ENCODE data around the gene SRCIN1. TPM values are rescaled to one million over a fixed set of nuclear protein-coding genes. Genes with fewer than 3 reads are reported as not detected.

Gene SRCIN1
- total RNA-seq, 1 experiment from 2014 or later = 0.02 TPM

DNA sequence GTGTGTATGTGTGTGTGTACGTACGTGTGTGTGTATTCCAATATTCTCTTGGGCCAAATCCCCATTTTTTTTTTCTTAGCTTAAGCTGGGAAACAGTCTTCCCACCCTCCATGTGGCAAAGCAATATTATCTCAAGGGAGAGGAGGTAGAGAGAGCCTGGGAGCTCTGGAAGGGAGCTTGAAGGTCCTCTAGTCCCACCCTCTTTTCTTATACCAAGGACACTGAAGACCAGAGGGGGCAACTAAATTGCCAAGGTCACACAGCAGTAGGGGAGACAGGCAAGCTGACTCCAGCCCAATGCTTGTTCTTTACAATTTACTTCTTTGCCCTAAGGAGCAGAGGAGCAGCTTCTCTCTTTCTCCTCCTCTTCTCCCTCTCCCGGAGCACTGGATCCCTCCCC is 6.8 kb downstream of the SRCIN1 start:
- no peaks in the 10 kb centered on the region for H3K9me3 ChIP-seq (replicated peaks)
- peaks cover 20% of the 10 kb centered on the region; the same call in 1 of the 2 replicates for H3K27me3 ChIP-seq
- H3K4me3 ChIP-seq = no peak overlapping the region
- no peaks in the 10 kb centered on the region; the same call in 1 of the 2 replicates for H3K4me1 ChIP-seq
- H3K36me3 ChIP-seq = no peaks in the 10 kb centered on the region
- DNase-seq = no peak
- no peak overlapping the region for H3K27ac ChIP-seq

DNA sequence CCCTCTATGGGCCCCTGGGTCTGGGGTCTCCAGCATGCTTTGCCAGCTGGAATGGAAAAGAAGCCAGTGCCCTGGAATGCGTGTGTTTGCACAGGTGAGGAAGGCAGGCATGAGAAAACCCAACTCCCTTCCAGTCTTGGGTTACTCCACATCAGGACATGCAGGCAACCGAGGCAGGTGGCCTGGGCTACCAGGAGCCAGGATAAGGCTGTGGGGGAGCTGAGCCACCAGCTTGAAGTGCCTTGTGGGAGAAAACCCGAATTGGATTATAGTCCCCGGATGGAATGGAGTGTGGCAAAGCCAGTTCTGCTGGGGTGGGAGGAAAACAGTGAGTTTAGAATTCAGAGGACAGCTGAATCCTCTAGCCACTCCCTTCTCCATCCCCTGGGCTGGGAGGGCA is 7.2 kb downstream of the SRCIN1 start:
- H3K4me3 ChIP-seq = no peak overlapping the region
- H3K27ac ChIP-seq = no peak overlapping the region
- H3K9me3 ChIP-seq (replicated peaks) = no peaks in the 10 kb centered on the region
- H3K27me3 ChIP-seq = peaks cover 17% of the 10 kb centered on the region; the same call in 1 of the 2 replicates
- peak; percentile 73 to 80 for DNase-seq
- no peaks in the 10 kb centered on the region for H3K36me3 ChIP-seq
- no peaks in the 10 kb centered on the region; the same call in 1 of the 2 replicates for H3K4me1 ChIP-seq

DNA sequence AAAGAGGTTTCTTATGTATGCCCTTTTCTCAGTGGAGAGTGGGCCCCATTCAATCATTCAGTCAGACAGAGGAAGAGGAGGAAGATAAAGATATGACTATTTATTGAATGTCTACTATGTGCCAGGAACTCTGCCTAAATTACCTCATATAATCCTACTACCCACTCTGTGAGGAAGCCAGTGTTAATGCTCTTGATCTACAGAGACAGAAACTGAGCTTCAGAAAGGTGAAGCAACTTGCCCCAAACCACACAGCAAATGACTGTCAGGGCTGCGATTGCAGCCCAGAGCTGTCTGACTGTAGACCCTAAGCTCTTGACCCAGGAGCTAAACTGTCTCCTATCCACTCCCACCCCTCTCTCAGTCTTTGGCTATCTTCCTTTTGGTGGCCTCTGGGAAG is 8.4 kb downstream of the SRCIN1 start:
- no peaks in the 10 kb centered on the region; the same call in 1 of the 2 replicates for H3K4me1 ChIP-seq
- no peak overlapping the region for H3K27ac ChIP-seq
- peaks cover 17% of the 10 kb centered on the region; the same call in 1 of the 2 replicates for H3K27me3 ChIP-seq

DNA sequence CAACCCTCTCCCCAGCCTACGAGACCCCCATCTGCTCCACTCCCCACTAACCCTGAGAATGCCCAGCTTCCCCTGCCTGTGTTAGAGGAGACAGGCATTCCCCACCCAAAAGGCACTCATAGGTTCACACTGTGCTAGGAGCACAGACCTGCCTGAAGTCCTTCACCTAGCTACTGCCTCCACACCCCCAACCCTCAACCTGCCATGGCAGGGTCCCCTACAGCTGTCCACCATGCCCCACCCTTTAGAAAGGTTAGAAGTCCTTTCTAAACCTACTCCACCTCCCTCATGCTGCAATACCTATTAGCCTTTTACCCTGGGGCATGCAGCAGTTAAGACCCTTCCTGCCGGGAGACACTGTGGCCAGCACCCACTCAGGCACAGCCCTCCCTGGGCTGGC is 9.1 kb downstream of the SRCIN1 start:
- H3K27me3 ChIP-seq = peaks cover 11% of the 10 kb centered on the region; the same call in 1 of the 2 replicates
- no peak overlapping the region for H3K4me3 ChIP-seq
- peaks cover 1% of the 10 kb centered on the region; the same call in 1 of the 2 replicates for H3K4me1 ChIP-seq
- DNase-seq = no peak
- H3K36me3 ChIP-seq = no peaks in the 10 kb centered on the region
- no peak overlapping the region for H3K27ac ChIP-seq
- H3K9me3 ChIP-seq (replicated peaks) = no peaks in the 10 kb centered on the region

More for the DNA sequence above, 8.4 kb downstream of the SRCIN1 start:
- no peak overlapping the region for H3K4me3 ChIP-seq
- no peaks in the 10 kb centered on the region for H3K36me3 ChIP-seq
- DNase-seq = no peak
- no peaks in the 10 kb centered on the region for H3K9me3 ChIP-seq (replicated peaks)

DNA sequence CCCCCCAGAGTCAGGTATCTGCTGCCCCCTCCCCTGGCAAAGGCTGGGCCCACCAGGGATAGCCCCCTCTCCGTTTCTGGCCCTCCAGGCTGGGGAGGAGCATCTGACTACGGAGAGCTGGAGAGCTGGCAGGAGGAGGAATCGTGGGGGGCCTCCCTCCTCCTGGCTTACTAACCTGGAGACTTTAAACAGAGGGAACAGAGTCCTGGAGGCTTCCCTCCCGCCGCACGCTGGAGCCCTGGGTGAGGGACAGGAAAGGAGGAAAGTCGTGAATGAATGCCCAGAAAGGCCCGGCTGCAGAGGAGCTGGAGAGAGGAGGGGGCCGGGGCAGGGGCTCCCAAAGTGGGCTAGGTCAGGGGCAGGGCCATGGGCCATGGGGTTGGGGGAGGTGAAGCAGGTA is 9.9 kb downstream of the SRCIN1 start:
- Histone ChIP-seq H3K36me3 (no peaks in the 10 kb centered on the region), H3K27me3 (peaks cover 5% of the 10 kb centered on the region; the same call in 1 of the 2 replicates), H3K4me1 (peaks cover 8% of the 10 kb centered on the region; the same call in 1 of the 2 replicates), H3K9me3 (replicated peaks) (no peaks in the 10 kb centered on the region), H3K4me3 (no peak overlapping the region), H3K27ac (no peak overlapping the region)
- DNase-seq = no peak

DNA sequence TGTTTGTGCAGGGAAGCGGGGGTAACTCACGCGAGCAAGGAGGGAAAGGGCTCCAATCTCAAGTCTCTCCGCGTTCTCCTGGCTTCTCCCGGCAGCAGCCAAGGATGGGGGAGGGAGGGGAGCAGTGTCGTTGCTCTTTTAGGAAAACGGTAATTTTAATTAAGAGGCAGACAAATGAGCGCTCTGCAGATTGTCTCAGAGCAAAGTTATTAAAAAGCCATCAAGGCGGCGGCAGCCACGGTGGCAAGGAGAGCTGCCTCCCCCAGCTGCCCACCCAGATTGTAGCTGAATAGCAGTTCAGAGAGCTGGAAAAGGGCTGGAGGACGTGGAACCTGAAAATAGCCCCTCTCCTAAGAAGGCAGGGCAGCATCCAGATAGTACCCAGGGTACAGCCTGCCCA is 11.6 kb downstream of the SRCIN1 start:
- Histone ChIP-seq H3K36me3 (no peaks in the 10 kb centered on the region), H3K4me1 (peaks cover 8% of the 10 kb centered on the region; the same call in 1 of the 2 replicates), H3K27me3 (peaks cover 5% of the 10 kb centered on the region; the same call in 1 of the 2 replicates), H3K27ac (no peak overlapping the region), H3K4me3 (no peak overlapping the region), H3K9me3 (replicated peaks) (no peaks in the 10 kb centered on the region)
- DNase-seq = no peak

DNA sequence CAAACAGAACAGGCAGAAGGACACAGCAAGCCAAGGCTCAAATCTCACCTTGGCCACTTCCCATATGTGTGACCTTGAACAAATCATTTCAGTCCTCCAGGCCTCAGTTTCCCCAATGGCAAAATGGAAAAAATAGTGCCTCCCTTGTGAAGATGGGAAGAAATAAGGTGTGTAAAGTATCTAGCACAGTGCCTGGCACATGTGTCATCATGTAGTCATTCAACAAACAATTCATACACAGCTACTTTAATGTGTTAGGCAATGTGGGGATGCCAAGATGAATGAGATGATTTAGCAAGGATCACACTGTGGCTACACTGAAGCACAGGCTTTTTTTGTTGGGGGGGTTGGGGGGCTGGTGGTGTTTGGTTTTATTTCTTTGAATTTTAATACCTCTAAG is 13.3 kb downstream of the SRCIN1 start:
- Histone ChIP-seq H3K36me3 (no peaks in the 10 kb centered on the region), H3K27me3 (peaks cover 14% of the 10 kb centered on the region; the same call in 1 of the 2 replicates), H3K9me3 (replicated peaks) (no peaks in the 10 kb centered on the region), H3K4me3 (no peak overlapping the region), H3K27ac (no peak overlapping the region), H3K4me1 (peaks cover 8% of the 10 kb centered on the region; the same call in 1 of the 2 replicates)
- DNase-seq = no peak

DNA sequence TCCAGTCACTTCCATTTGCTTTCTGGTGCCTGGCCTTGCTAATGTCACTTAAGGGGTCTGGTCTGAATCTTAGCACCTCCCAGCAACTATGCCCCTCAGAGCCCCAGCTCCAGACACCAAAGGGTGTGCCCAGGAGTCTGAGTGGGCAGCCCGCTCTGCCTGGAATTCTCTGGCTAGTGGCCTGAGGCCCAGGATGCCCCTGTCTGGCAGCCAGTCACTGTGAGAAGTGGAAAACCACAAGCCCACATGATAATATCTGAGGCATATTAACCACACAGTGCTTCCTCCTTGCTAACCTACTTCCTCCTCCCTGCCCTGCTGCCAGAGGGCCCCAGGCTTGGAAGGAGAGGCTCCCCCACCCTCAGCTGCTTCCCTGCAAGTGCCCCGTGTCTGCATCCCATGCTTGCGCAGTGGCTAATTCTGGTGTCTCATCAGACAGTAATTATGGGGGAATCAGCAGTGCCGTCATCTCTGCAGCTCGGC is 14.0 kb downstream of the SRCIN1 start:
- Histone ChIP-seq H3K4me1 (peaks cover 8% of the 10 kb centered on the region; the same call in 1 of the 2 replicates), H3K27ac (no peak overlapping the region), H3K36me3 (no peaks in the 10 kb centered on the region), H3K9me3 (replicated peaks) (no peaks in the 10 kb centered on the region), H3K27me3 (peaks cover 17% of the 10 kb centered on the region; the same call in 1 of the 2 replicates), H3K4me3 (no peak overlapping the region)
- peak; percentile 51 to 56 for DNase-seq

DNA sequence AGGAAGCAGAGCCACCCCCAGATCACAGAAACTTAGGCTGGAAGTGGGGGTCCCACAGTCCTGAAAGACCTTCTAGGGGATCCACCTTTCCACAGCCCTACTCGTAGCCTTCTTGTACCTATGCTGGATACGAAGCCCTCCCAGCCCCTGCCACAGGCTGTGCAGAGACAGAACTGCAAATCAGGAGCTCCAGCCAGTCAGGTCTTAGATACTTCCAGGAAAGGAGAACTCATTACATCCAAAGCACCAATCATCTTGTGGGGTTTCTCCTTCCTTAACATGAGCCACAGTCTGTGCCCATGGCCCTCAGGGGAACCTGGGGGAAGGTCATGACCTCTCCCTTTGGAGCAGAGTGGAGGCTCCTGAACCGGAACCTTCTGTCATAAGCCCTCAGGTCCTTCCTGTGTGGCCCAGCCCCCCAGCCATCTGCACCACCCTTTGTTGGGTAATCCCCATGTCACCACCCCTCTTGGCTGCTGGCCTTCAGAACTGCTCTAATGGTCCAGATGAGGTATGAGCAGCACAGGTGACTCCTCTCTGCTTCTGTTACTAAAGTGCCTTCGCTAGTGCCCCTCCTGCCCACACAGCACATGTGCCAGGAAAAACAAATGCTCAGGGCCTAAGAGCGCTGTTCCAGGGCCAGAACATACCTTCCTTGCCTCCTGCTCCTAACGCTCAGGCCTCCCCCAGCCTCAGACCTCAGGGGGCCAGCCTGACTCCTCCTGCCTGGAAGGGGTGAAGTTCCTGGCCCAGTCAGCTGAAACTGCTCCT is 14.6 kb downstream of the SRCIN1 start:
- H3K4me3 ChIP-seq = no peak overlapping the region
- H3K27ac ChIP-seq = no peak overlapping the region
- peaks cover 8% of the 10 kb centered on the region for H3K4me1 ChIP-seq
- H3K9me3 ChIP-seq (replicated peaks) = no peaks in the 10 kb centered on the region
- no peaks in the 10 kb centered on the region for H3K36me3 ChIP-seq
- H3K27me3 ChIP-seq = peaks cover 17% of the 10 kb centered on the region; the same call in 1 of the 2 replicates
- DNase-seq = no peak

DNA sequence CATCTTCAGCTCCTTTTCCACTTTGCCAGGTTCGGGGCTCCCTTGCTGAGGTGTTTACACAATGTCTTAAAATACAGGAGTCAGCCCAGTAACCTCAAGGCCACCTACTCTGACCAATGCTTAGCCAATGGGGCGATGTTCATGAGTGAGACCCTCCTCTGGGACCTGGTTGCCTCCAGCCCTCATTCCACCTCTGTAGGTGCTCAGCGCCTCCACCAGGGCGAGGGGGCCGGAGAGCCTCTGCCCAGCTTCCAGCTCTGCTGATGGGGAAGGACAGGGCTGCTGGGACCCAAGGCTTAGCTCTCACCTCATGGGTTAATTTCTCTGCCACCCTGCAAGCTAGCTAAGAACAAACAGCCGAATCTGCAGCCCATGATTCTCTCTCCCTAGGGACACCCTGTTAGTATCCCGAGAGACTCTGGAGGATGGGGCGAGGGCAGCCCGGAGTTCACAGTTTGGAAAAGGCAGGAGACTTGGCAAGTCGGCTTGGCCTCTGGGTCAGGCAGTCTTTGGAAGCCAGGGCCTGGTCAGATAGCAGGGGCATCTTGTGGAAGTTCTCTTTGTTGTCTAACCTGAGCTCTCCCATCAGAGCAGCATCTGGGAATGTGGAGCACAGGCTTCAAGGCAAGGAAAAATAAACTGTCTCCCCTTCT is 16.2 kb downstream of the SRCIN1 start:
- Histone ChIP-seq H3K27ac (no peak overlapping the region), H3K36me3 (no peaks in the 10 kb centered on the region), H3K4me3 (no peak overlapping the region), H3K4me1 (peaks cover 21% of the 10 kb centered on the region), H3K27me3 (peaks cover 12% of the 10 kb centered on the region; the same call in 1 of the 2 replicates), H3K9me3 (replicated peaks) (no peaks in the 10 kb centered on the region)
- no peak for DNase-seq

DNA sequence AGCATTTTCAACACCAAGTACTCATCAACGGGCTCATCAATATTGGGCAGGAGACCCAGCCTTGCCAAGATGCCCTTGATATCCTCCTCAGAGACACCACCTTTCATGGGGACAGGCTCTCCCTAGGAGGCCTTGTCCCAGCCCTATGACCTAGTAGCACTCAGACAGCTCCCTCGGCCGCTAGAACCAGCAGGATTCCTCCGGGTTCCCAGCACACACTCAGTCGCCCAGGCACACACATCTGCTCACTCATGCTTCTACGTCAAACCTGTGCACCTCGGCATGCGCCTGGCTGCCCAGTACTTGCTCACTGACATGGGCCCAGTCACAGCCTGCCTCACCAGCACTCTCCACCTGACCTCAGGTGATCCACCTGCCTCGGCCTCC is 17.0 kb downstream of the SRCIN1 start:
- Histone ChIP-seq H3K4me1 (peaks cover 29% of the 10 kb centered on the region), H3K27me3 (peaks cover 14% of the 10 kb centered on the region; the same call in 1 of the 2 replicates), H3K36me3 (no peaks in the 10 kb centered on the region), H3K9me3 (replicated peaks) (no peaks in the 10 kb centered on the region), H3K27ac (no peak overlapping the region), H3K4me3 (no peak overlapping the region)
- no peak for DNase-seq

DNA sequence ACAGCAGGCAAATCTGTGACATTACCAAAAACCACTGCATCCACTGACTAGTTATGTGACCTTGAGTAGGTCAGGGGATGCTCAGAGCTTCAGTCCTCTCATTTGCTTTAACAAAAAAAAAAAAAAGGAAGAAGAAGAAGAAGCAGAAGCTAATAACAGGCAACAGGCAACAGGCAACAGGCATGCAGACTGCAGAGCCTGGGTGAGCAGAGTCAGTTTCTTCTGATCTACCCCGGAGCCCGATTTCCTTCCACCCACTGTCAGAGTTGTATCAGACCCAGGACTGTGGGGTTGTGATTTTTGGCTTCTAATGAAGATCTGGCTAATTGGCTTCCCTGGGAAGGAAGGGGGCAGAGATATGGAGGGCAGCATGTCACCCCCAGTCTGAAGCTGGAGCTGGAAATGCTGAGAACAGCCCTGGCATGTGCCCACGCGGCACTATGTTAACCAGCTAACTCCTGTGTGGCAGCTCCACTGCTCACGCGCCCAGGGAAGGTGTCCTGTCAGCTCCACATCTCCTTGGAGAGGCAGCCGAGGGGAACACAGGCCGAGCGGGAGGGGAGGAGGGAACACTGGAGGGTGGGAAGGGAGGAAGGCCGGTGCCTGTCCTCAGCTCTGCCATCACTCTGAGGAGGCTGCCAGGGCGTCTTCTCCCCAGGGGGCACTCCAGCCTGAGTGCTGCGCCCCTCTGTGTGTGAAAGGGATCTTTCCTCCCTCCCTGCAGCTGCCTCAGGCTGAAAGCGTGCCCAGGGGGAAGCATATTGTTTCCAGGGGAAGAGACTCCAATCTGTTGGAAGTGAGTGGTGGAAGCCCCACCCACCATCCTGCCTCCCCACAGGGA is 17.6 kb downstream of the SRCIN1 start:
- Histone ChIP-seq H3K36me3 (no peaks in the 10 kb centered on the region), H3K9me3 (replicated peaks) (no peaks in the 10 kb centered on the region), H3K27ac (no peak overlapping the region), H3K4me3 (no peak overlapping the region), H3K27me3 (peaks cover 16% of the 10 kb centered on the region; the same call in 1 of the 2 replicates), H3K4me1 (peaks cover 30% of the 10 kb centered on the region)
- DNase-seq = peak in 1 of 2 experiments; percentile 19

DNA sequence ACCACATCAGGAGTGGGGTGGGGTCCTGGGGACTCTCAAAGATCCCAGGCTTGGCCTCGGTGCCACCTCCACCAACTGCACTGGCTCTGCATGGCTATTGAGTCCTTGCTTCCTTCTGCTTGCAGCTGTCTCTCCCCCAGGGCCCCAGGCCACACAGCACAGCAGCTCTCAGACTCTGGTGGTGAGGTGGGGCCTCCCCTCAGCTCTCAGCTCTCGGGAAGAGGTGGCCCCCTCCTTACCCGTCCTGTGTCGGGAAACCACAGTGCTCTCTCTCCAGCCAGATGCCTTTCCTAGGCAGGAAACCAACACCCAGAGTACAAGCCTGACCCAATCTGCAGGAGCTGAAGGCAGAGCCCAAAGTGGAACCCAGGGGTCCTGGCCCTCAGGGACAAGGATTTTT is 18.5 kb downstream of the SRCIN1 start:
- peak; percentile 53 to 63 for DNase-seq
- Histone ChIP-seq H3K36me3 (no peaks in the 10 kb centered on the region), H3K4me3 (no peak overlapping the region), H3K4me1 (peaks cover 30% of the 10 kb centered on the region), H3K27me3 (peaks cover 16% of the 10 kb centered on the region; the same call in 1 of the 2 replicates), H3K27ac (no peak overlapping the region), H3K9me3 (replicated peaks) (no peaks in the 10 kb centered on the region)

DNA sequence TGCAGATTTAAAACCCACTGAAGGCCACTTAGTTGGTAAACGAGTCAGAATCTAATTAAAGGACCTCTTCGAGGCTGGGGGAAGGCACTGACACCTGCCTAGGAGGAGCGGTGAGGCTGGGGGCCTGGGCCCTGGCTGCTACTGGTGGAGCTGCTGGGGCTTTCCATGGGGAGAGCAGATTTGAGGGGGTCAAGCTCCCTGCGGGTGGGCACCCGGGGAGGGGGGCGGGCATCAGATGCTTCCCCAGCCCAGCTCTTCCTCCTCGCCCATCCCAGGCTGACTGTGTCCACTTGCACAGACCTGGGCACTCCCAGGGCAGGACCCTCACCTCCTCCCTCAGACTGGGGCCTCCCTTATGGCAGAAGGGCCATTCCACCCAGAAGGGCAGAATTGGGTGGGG is 19.0 kb downstream of the SRCIN1 start:
- no peak overlapping the region for H3K4me3 ChIP-seq
- H3K36me3 ChIP-seq = no peaks in the 10 kb centered on the region
- no peak overlapping the region for H3K27ac ChIP-seq
- peaks cover 16% of the 10 kb centered on the region; the same call in 1 of the 2 replicates for H3K27me3 ChIP-seq
- no peaks in the 10 kb centered on the region for H3K9me3 ChIP-seq (replicated peaks)
- peaks cover 30% of the 10 kb centered on the region for H3K4me1 ChIP-seq
- no peak for DNase-seq

All from SJCRH30 (cell line).